Hepatocyte (in vitro differentiated cells): ENCODE measurements around the gene NKAIN2.

Experiments used
- CTCF ChIP-seq: fragments of 200-600 bp; sonication (generic); IDR thresholded peaks from 2 replicates; pipeline ENCODE4 v1.5.1; 2016; ENCODE audit warnings: antibody characterized with exemption, mild to moderate bottlenecking; ENCODE audit not compliant: poor library complexity
- EZH2 ChIP-seq: fragments of 200-600 bp; sonication (generic); IDR thresholded peaks from 2 replicates; pipeline ENCODE4 v1.6.1; 2016; ENCODE audit warnings: antibody characterized with exemption, mild to moderate bottlenecking, borderline replicate concordance
- EZH2phosphoT487 ChIP-seq: fragments of 200-600 bp; sonication (generic); IDR thresholded peaks from one replicate; pipeline ENCODE4 v1.6.1; 2018; ENCODE audit warnings: antibody characterized with exemption, mild to moderate bottlenecking, low read depth, moderate library complexity; ENCODE audit not compliant: unreplicated experiment, severe bottlenecking

GRCh38 chr6:124053315-124053714 lies 249.7 kb downstream of the NKAIN2 start:
- TF ChIP-seq CTCF = no peak
- TF ChIP-seq EZH2phosphoT487 = no peak
- TF ChIP-seq EZH2 = no peak
